Activated CD4-positive, alpha-beta T cell treated with anti-CD3 and anti-CD28 coated beads, Interleukin-2, amount 10 ng/mL, durations not matched to agents 7 days and 5 days (primary cell): ENCODE results near the gene CD274. TPM values are rescaled to one million over a fixed set of nuclear protein-coding genes. Genes with fewer than 3 reads are reported as not detected.

Experiments used
- CTCF ChIA-PET: fragments of 350-600 bp; sonication (Branson Sonifier 250); formaldehyde crosslinking; loops from one replicate; lab custom pipeline; 2021; ENCODE audit warnings: antibody characterized with exemption; lab: Charles Lee
- POLR2A ChIA-PET: fragments of 350-600 bp; sonication (Branson Sonifier 250); formaldehyde crosslinking; loops from one replicate; lab custom pipeline; 2021; ENCODE audit warnings: antibody characterized with exemption; lab: Charles Lee
- DNase-seq: peaks from one replicate; pipeline ENCODE4 v3.0.0-alpha.2; 2020
- H3K27ac Mint-ChIP-seq: one replicate; pipeline ENCODE4 v1.8.0; 2021; ENCODE audit warnings: mild to moderate bottlenecking, moderate library complexity, mixed read lengths
- H3K27me3 Mint-ChIP-seq: one replicate; pipeline ENCODE4 v1.8.0; 2021; ENCODE audit warnings: mixed read lengths
- H3K36me3 Mint-ChIP-seq: one replicate; pipeline ENCODE4 v1.8.0; 2021; ENCODE audit warnings: low read depth, mixed read lengths
- H3K4me1 Mint-ChIP-seq: one replicate; pipeline ENCODE4 v1.8.0; 2021; ENCODE audit warnings: mixed read lengths
- H3K4me3 Mint-ChIP-seq: one replicate; pipeline ENCODE4 v1.8.0; 2021; ENCODE audit warnings: mild to moderate bottlenecking, moderate library complexity, mixed read lengths
- H3K9me3 Mint-ChIP-seq: one replicate; pipeline ENCODE4 v1.8.0; 2021; ENCODE audit warnings: mixed read lengths
- total RNA-seq, 2 experiments: library from RNA; stranded (reverse); gene quantifications; one replicate each; pipeline ENCODE4 v1.2.3, GENCODE V29; 2021

Gene CD274
- 10 to 100 TPM; 10.5 to 10.7 TPM for total RNA-seq

DNA sequence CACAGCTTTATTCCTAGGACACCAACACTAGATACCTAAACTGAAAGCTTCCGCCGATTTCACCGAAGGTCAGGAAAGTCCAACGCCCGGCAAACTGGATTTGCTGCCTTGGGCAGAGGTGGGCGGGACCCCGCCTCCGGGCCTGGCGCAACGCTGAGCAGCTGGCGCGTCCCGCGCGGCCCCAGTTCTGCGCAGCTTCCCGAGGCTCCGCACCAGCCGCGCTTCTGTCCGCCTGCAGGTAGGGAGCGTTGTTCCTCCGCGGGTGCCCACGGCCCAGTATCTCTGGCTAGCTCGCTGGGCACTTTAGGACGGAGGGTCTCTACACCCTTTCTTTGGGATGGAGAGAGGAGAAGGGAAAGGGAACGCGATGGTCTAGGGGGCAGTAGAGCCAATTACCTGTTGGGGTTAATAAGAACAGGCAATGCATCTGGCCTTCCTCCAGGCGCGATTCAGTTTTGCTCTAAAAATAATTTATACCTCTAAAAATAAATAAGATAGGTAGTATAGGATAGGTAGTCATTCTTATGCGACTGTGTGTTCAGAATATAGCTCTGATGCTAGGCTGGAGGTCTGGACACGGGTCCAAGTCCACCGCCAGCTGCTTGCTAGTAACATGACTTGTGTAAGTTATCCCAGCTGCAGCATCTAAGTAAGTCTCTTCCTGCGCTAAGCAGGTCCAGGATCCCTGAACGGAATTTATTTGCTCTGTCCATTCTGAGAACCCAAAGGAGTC lies at the start of gene CD274:
CD274 (plus strand) TSS at position 184 of the 733 bp plus-strand sequence. CDS start 5,572 bp downstream, outside the sequence.
- Mint-ChIP-seq H3K36me3 (peaks cover 4% of the 10 kb centered on the region), H3K9me3 (no peaks in the 10 kb centered on the region), H3K27ac (peak within 1 kb of the TSS; percentile 93), H3K27me3 (no peaks in the 10 kb centered on the region), H3K4me1 (peaks cover 79% of the 10 kb centered on the region), H3K4me3 (peak within 1 kb of the TSS; percentile 94)
- ChIA-PET CTCF (interaction anchor here (0.6 to 2.8 kb wide), 19 partner anchors 9 to 694 kb away, joined by 3 to 25 read pairs (median 5); partner anchors contain the start of gene PLGRKT), POLR2A (interaction anchor here (0.6 to 1.3 kb wide), 4 partner anchors 12 to 176 kb away, joined by 3 to 6 read pairs (median 4); no protein-coding TSS in a partner anchor)
- DNase-seq = peak; percentile 82

DNA sequence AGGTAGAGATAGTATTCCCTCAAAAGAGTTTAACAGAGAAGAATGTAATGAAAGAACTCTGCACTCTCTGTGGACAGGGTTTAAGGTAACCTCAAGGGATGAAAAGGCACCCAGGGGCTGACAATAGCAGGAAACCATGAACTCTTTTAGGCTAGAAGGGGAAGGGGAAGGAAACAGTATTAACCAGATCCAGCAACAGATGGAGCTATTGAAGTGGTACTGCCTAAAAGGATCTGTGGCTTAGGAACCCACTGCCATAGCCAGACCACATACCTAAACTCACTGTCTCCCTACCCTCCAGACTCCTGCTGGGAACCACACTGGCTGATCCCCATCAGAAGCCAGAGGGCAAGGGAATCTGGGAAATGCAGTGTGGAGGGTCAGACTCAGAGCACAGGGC lies 48.1 kb upstream of the CD274 start:
- no peak overlapping the region for H3K27ac Mint-ChIP-seq
- POLR2A ChIA-PET = no interaction called here
- CTCF ChIA-PET = no interaction called here
- peaks cover 16% of the 10 kb centered on the region for H3K36me3 Mint-ChIP-seq
- no peak for DNase-seq
- peaks cover 28% of the 10 kb centered on the region for H3K9me3 Mint-ChIP-seq
- peaks cover 14% of the 10 kb centered on the region for H3K4me1 Mint-ChIP-seq
- no peaks in the 10 kb centered on the region for H3K27me3 Mint-ChIP-seq
- H3K4me3 Mint-ChIP-seq = no peak overlapping the region

- no peaks in the 10 kb centered on the region for H3K27me3 Mint-ChIP-seq
- H3K4me1 Mint-ChIP-seq = peaks cover 3% of the 10 kb centered on the region
- CTCF ChIA-PET = no interaction called here
- peaks cover 51% of the 10 kb centered on the region for H3K9me3 Mint-ChIP-seq
- H3K4me3 Mint-ChIP-seq = no peak overlapping the region
- H3K36me3 Mint-ChIP-seq = peaks cover 34% of the 10 kb centered on the region
- DNase-seq = no peak
- H3K27ac Mint-ChIP-seq = no peak overlapping the region
- POLR2A ChIA-PET = no interaction called here
These were observed 41.7 kb upstream of the CD274 start for GRCh38 chr9:5408596-5408995.

- Mint-ChIP-seq H3K27ac (no peak overlapping the region), H3K4me1 (no peaks in the 10 kb centered on the region), H3K9me3 (peaks cover 8% of the 10 kb centered on the region), H3K27me3 (no peaks in the 10 kb centered on the region), H3K4me3 (no peak overlapping the region), H3K36me3 (peaks cover 27% of the 10 kb centered on the region)
- ChIA-PET POLR2A (no interaction called here), CTCF (no interaction called here)
- DNase-seq = no peak
These were observed 33.4 kb upstream of the CD274 start for GRCh38 chr9:5416953-5417352.

DNA sequence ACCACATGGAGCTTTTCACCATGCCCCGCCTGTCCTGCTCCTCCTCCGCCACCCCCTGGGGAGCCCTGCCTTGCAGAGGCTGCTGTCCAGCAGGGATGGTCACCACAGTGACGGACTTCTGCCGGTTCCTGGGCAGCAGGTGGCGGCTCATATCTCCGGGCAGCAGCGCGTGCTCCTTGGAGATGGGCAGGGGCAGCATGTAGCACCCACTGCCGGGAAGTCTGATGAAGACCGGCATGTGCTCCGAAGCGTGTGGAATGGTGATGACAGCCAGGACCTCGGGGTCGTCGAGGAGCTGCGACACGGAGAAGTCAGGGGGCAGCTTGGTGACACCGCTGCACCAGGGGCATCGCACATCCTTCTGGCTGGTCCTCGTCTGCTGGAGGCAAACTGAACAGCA lies 31.9 kb upstream of the CD274 start:
- H3K9me3 Mint-ChIP-seq = peaks cover 3% of the 10 kb centered on the region
- no peak for DNase-seq
- ChIA-PET POLR2A (no interaction called here), CTCF (interaction anchor here (0.6 to 1.1 kb wide), 3 partner anchors 27 to 656 kb away, joined by 3 read pairs; no protein-coding TSS in a partner anchor)
- H3K4me3 Mint-ChIP-seq = no peak overlapping the region
- H3K36me3 Mint-ChIP-seq = peaks cover 23% of the 10 kb centered on the region
- no peak overlapping the region for H3K27ac Mint-ChIP-seq
- no peaks in the 10 kb centered on the region for H3K27me3 Mint-ChIP-seq
- no peaks in the 10 kb centered on the region for H3K4me1 Mint-ChIP-seq

DNA sequence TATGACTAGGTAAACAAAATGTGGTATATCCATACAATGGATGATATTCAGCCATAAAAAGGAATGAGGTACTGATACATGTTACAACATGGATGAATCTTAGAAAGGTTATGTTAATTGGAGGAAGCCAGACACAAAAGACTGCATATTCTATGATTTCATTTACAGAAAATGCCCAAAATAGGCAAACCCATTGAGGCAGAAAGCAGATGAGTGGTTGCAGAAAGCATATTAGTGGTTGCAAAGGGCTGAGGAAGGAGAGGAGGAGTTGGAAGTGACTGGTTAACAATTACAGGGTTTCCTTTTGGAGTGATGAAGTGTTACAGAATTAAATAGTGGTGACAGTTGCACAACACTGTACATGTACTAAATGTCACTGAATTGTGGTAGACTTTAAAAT lies 30.4 kb upstream of the CD274 start:
- peaks cover 18% of the 10 kb centered on the region for H3K36me3 Mint-ChIP-seq
- H3K4me1 Mint-ChIP-seq = peaks cover 2% of the 10 kb centered on the region
- ChIA-PET POLR2A (no interaction called here), CTCF (no interaction called here)
- H3K9me3 Mint-ChIP-seq = no peaks in the 10 kb centered on the region
- DNase-seq = no peak
- H3K27ac Mint-ChIP-seq = no peak overlapping the region
- no peak overlapping the region for H3K4me3 Mint-ChIP-seq
- no peaks in the 10 kb centered on the region for H3K27me3 Mint-ChIP-seq

DNA sequence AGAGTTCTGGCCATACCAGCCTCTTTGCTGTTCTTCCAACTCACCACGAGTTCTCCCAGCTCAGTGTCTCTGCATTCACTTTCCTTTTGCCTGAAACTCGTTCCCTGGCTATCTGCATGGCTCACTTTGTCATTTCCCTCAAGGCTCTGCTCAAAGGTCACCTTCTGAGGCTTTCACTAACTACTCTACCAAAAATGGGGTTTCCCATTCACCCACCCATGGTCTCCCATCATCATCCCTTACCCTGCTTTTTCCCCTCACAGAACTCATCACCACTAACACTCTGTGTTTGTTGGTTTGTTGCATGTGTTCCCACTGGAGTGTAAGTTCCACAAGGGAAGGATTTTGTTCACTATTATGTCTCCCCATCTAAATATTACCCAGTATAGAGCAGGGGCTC lies 29.2 kb upstream of the CD274 start:
- POLR2A ChIA-PET = no interaction called here
- Mint-ChIP-seq H3K27me3 (no peaks in the 10 kb centered on the region), H3K27ac (no peak overlapping the region), H3K36me3 (peaks cover 15% of the 10 kb centered on the region), H3K4me3 (no peak overlapping the region), H3K4me1 (peaks cover 2% of the 10 kb centered on the region), H3K9me3 (no peaks in the 10 kb centered on the region)
- DNase-seq = no peak
- CTCF ChIA-PET = interaction anchor here (1.0 kb wide), 1 partner anchor 175 kb away, joined by 3 read pairs; no protein-coding TSS in a partner anchor

DNA sequence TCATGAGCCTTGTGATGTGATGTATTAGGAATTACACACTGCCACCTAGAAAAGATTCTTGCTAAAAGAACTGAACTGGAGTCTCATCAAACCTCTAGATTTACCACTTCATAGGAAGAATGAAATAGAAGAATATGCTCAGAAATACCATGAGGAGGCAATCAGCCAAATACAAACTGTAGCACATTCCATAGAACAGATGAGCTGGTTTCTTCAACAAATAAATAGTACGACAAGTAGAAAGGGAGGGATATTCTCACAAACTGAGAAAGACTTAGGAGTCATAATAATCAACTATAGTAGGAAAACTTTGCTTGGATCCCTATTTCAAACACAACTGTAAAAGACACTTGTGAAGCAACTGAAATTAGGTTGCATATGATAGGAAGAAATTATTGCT lies 28.1 kb upstream of the CD274 start:
- Mint-ChIP-seq H3K36me3 (peaks cover 12% of the 10 kb centered on the region), H3K4me3 (no peak overlapping the region), H3K9me3 (no peaks in the 10 kb centered on the region), H3K27me3 (no peaks in the 10 kb centered on the region), H3K27ac (no peak overlapping the region), H3K4me1 (peaks cover 2% of the 10 kb centered on the region)
- POLR2A ChIA-PET = no interaction called here
- CTCF ChIA-PET = interaction anchor here (1.0 kb wide), 1 partner anchor 440 kb away, joined by 3 read pairs; no protein-coding TSS in a partner anchor
- no peak for DNase-seq

DNA sequence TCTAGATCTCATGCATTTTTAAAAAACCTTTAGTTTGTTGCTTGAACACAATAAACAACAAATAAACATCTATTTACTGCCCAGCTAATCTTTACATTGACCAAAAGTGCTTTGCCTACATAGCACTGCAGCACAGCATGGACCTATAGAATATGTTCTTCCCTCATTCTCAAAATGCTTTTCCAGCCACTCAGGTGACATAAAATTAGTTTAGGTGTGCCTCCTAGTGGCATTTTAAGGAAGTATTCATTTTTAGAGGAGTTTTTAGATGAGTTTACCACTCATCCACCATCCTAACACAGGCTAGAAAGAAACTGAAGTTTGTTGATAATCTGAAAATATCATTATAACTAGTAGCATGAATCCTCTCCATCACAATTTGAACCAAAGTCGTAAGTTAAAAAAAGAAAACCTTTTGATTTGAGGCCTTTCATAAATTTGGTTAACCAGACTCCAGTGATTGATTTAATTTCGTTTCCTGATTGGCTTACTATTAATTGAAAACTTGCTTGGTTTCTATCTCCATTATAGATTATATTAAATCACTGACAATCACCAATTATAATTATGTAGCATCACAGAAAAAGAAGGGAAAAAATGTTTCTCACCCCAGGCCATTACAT lies 25.2 kb upstream of the CD274 start:
- peaks cover 2% of the 10 kb centered on the region for H3K4me1 Mint-ChIP-seq
- H3K27ac Mint-ChIP-seq = no peak overlapping the region
- POLR2A ChIA-PET = interaction anchor here (0.6 kb wide), 1 partner anchor 666 kb away, joined by 8 read pairs; no protein-coding TSS in a partner anchor
- H3K9me3 Mint-ChIP-seq = no peaks in the 10 kb centered on the region
- no peaks in the 10 kb centered on the region for H3K27me3 Mint-ChIP-seq
- DNase-seq = peak; percentile 17
- CTCF ChIA-PET = interaction anchor here (0.7 kb wide), 1 partner anchor 175 kb away, joined by 3 read pairs; no protein-coding TSS in a partner anchor
- H3K4me3 Mint-ChIP-seq = no peak overlapping the region
- H3K36me3 Mint-ChIP-seq = peaks cover 3% of the 10 kb centered on the region

GRCh38 chr9:5427005-5427404 lies 23.3 kb upstream of the CD274 start:
- DNase-seq = no peak
- Mint-ChIP-seq H3K9me3 (no peaks in the 10 kb centered on the region), H3K36me3 (peaks cover 10% of the 10 kb centered on the region), H3K27ac (no peak overlapping the region), H3K4me1 (peaks cover 2% of the 10 kb centered on the region), H3K27me3 (no peaks in the 10 kb centered on the region), H3K4me3 (no peak overlapping the region)
- ChIA-PET CTCF (no interaction called here), POLR2A (no interaction called here)

DNA sequence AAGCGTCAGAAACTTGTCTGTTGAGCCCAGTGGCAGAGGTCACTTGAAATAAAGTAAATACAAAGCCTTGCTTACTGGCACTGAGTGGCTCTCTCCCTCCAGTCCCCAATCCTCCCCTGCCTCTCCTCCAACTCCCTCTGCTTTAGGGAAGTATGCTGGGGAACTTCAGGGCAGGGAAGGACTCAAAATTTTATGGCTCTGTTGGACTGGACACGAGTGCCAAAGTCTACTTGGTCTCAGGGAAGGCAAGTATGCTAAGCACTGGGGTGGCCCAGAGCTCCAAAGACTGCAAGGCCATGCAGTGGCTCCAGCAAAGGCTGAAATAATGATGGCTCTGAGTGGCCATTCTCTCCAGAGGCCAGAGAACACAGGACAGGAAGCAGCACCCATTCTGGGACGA lies 22.2 kb upstream of the CD274 start:
- peaks cover 2% of the 10 kb centered on the region for H3K4me1 Mint-ChIP-seq
- no peak overlapping the region for H3K4me3 Mint-ChIP-seq
- ChIA-PET POLR2A (no interaction called here), CTCF (interaction anchor here (0.9 kb wide), 1 partner anchor 242 kb away, joined by 3 read pairs; no protein-coding TSS in a partner anchor)
- H3K36me3 Mint-ChIP-seq = peaks cover 19% of the 10 kb centered on the region
- no peak for DNase-seq
- no peak overlapping the region for H3K27ac Mint-ChIP-seq
- H3K27me3 Mint-ChIP-seq = no peaks in the 10 kb centered on the region
- no peaks in the 10 kb centered on the region for H3K9me3 Mint-ChIP-seq

- no peaks in the 10 kb centered on the region for H3K9me3 Mint-ChIP-seq
- CTCF ChIA-PET = interaction anchor here (1.2 to 1.9 kb wide), 2 partner anchors 161 to 171 kb away, joined by 3 to 6 read pairs; no protein-coding TSS in a partner anchor
These were observed 21.4 kb upstream of the CD274 start for GRCh38 chr9:5428794-5429528.

More at GRCh38 chr9:5428794-5429528, 21.4 kb upstream of the CD274 start:
- Mint-ChIP-seq H3K4me3 (no peak overlapping the region), H3K27ac (no peak overlapping the region), H3K27me3 (no peaks in the 10 kb centered on the region), H3K36me3 (peaks cover 21% of the 10 kb centered on the region), H3K4me1 (peaks cover 2% of the 10 kb centered on the region)
- no peak for DNase-seq
- POLR2A ChIA-PET = no interaction called here
